ENCODE results near the gene PNMA1.

DNA sequence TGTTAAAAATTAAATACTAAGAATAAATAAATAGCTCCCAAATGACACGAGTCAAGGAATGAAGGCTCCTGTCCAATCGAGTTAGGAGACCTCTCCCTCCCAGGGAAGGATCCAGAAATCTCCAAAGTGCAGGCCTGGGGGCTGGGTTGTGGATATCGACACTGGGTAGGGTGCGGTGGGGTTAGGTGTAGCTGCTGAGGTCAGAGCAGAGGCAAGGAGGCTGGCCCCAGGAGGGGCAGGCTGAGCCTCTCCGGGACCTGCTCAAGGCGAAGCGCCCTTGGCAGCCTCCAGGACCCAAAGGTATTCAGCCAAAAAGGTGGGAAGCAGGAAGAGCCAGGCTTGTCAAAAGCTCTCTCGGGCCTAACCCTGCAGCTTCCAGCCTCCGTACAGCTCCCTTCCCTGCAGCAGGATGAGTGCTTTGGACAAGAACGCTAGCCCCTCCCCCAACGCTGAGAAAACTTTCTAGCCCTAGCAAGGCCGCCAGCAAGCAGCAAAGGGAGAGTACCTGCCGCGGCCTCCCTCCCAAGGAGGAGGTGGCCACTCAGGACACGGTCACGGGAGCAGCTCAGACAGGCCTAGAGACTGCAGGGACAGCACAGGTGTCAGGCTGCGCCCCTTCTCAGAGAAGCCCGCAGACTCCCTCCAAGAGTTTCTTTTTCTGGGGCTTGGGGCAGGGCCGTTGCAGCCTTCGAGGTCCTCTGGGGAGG, 3.7 kb upstream of the PNMA1 start:
- TF ChIP-seq HMGXB4 (CRISPR knock-in tag; IDR thresholded peaks at IDR 0.05; ENCODE audit: borderline replicate concordance in 1 of 2, low read depth in 1 of 2) (no peak), FOXM1 (CRISPR knock-in tag; IDR thresholded peaks at IDR 0.05) (no peak), USF2 (IDR thresholded peaks at IDR 0.05; ENCODE audit: low read depth, low read length) (no peak), USF2 (CRISPR knock-in tag; IDR thresholded peaks at IDR 0.05; ENCODE audit: borderline replicate concordance) (no peak), POLR2A (IDR thresholded peaks at IDR 0.05; ENCODE audit: insufficient read depth in 1 of 2, low read depth in 2 of 2, low read length in 2 of 2) (no peak), MTA3 (CRISPR knock-in tag; IDR thresholded peaks at IDR 0.05) (no peak), FOXP1 (IDR thresholded peaks at IDR 0.05) (no peak), FOXP1 (CRISPR knock-in tag; IDR thresholded peaks at IDR 0.05) (no peak), ZNF296 (CRISPR knock-in tag; conservative IDR thresholded peaks at IDR 0.05) (no peak), MAZ (IDR thresholded peaks at IDR 0.05; ENCODE audit: borderline replicate concordance, low read depth, low read length) (no peak), MAZ (CRISPR knock-in tag; IDR thresholded peaks at IDR 0.05; ENCODE audit: low read depth) (no peak), FOXP4 (CRISPR knock-in tag; IDR thresholded peaks at IDR 0.05) (no peak), ZNF510 (CRISPR knock-in tag; IDR thresholded peaks at IDR 0.05; ENCODE audit: low read depth) (no peak), TCF12 (IDR thresholded peaks at IDR 0.05) (no peak), TCF12 (CRISPR knock-in tag; IDR thresholded peaks at IDR 0.05) (no peak), SIN3B (IDR thresholded peaks at IDR 0.05; ENCODE audit: low read length) (no peak)
- TF ChIP-seq, protein P1, sequence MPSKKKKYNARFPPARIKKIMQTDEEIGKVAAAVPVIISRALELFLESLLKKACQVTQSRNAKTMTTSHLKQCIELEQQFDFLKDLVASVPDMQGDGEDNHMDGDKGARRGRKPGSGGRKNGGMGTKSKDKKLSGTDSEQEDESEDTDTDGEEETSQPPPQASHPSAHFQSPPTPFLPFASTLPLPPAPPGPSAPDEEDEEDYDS (CRISPR knock-in tag; IDR thresholded peaks at IDR 0.05): no peak
- TF ChIP-seq, protein P2, sequence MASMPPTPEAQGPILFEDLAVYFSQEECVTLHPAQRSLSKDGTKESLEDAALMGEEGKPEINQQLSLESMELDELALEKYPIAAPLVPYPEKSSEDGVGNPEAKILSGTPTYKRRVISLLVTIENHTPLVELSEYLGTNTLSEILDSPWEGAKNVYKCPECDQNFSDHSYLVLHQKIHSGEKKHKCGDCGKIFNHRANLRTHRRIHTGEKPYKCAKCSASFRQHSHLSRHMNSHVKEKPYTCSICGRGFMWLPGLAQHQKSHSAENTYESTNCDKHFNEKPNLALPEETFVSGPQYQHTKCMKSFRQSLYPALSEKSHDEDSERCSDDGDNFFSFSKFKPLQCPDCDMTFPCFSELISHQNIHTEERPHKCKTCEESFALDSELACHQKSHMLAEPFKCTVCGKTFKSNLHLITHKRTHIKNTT (CRISPR knock-in tag; IDR thresholded peaks at IDR 0.05): no peak

All from HepG2 (cell line).